ENCODE data around the gene GUK1. TPM values are rescaled to one million over a fixed set of nuclear protein-coding genes. Genes with fewer than 3 reads are reported as not detected.
A peak's percentile ranks its signal among the peaks of the same experiment; 100 is the strongest.

GUK1 gene
- total and polyA plus RNA-seq, 4 donors, result 247 to 973 (median 454) TPM

GRCh38 chr1:228149406-228150119 lies 9.5 kb downstream of the GUK1 start, which contains the start of gene GJC2:
GJC2 (plus strand) TSS chr1:228149930; CDS start chr1:228157759, 7,829 bp downstream.
- no peaks in the 10 kb centered on the region for H3K9me3 ChIP-seq (ENCODE audit: control insufficient read depth, low read length)
- H3K27me3 ChIP-seq (ENCODE audit: control insufficient read depth in 1 of 2, insufficient read depth in 2 of 2, low read length in 1 of 2), result no peaks in the 10 kb centered on the region
- DNase-seq, result peak; percentile 62 to 86
- no peaks in the 10 kb centered on the region for H3K4me1 ChIP-seq (ENCODE audit: control insufficient read depth in 1 of 2, insufficient read depth in 2 of 2, low read length in 2 of 2)
- WGBS, 2 donors, result 30 to 32% methylated on average over 15 to 17 of the region's 17 CpGs
- peak; percentile 63 for ATAC-seq (ENCODE audit: low FRiP score)
- no peak within 1 kb of the TSS for H3K4me3 ChIP-seq (ENCODE audit: low read length in 2 of 2)
- peak within 1 kb of the TSS in 1 of 2 donors; percentile 35 for H3K27ac ChIP-seq (ENCODE audit: low read depth in 1 of 2, low read length in 2 of 2)
- peaks cover 0 to 2% of the 10 kb centered on the region in 2 donors for H3K36me3 ChIP-seq (ENCODE audit: control insufficient read depth in 1 of 2, insufficient read depth in 2 of 2, low read length in 1 of 2)
- intact Hi-C loops (cut with DNase I), result no loop called here

GRCh38 chr1:228150120-228150460 lies 10.0 kb downstream of the GUK1 start:
- peak in 1 of 2 donors; percentile 72 for DNase-seq
- H3K4me3 ChIP-seq (ENCODE audit: low read length in 2 of 2), result no peak overlapping the region
- H3K27me3 ChIP-seq (ENCODE audit: control insufficient read depth in 1 of 2, insufficient read depth in 2 of 2, low read length in 1 of 2), result no peaks in the 10 kb centered on the region
- WGBS, 2 donors, result 73 to 85% methylated on average over 4 to 7 of the region's 7 CpGs
- H3K9me3 ChIP-seq (ENCODE audit: control insufficient read depth, low read length), result no peaks in the 10 kb centered on the region
- intact Hi-C loops (cut with DNase I), result no loop called here
- peaks cover 0 to 2% of the 10 kb centered on the region in 2 donors for H3K36me3 ChIP-seq (ENCODE audit: control insufficient read depth in 1 of 2, insufficient read depth in 2 of 2, low read length in 1 of 2)
- H3K4me1 ChIP-seq (ENCODE audit: control insufficient read depth in 1 of 2, insufficient read depth in 2 of 2, low read length in 2 of 2), result no peaks in the 10 kb centered on the region
- ATAC-seq (ENCODE audit: low FRiP score), result no peak
- peak overlapping the region in 1 of 2 donors; percentile 35 for H3K27ac ChIP-seq (ENCODE audit: low read depth in 1 of 2, low read length in 2 of 2)

GRCh38 chr1:228150461-228151179 lies 10.5 kb downstream of the GUK1 start:
- Histone ChIP-seq H3K27ac (ENCODE audit: low read depth in 1 of 2, low read length in 2 of 2) (peak overlapping the region in 1 of 2 donors; percentile 4), H3K4me3 (ENCODE audit: low read length in 2 of 2) (no peak overlapping the region), H3K27me3 (ENCODE audit: control insufficient read depth in 1 of 2, insufficient read depth in 2 of 2, low read length in 1 of 2) (no peaks in the 10 kb centered on the region), H3K36me3 (ENCODE audit: control insufficient read depth in 1 of 2, insufficient read depth in 2 of 2, low read length in 1 of 2) (peaks cover 0 to 2% of the 10 kb centered on the region in 2 donors), H3K4me1 (ENCODE audit: control insufficient read depth in 1 of 2, insufficient read depth in 2 of 2, low read length in 2 of 2) (no peaks in the 10 kb centered on the region), H3K9me3 (ENCODE audit: control insufficient read depth, low read length) (no peaks in the 10 kb centered on the region)
- DNase-seq, result peak; percentile 76 to 88
- intact Hi-C loops (cut with DNase I), result no loop called here
- 11 to 16% methylated on average over 14 to 17 of the region's 17 CpGs for WGBS, 2 donors
- peak; percentile 72 for ATAC-seq (ENCODE audit: low FRiP score)

- ATAC-seq (ENCODE audit: low FRiP score) (no peak), DNase-seq (peak; percentile 48 to 53)
- Histone ChIP-seq H3K27me3 (ENCODE audit: control insufficient read depth in 1 of 2, insufficient read depth in 2 of 2, low read length in 1 of 2) (no peaks in the 10 kb centered on the region), H3K9me3 (ENCODE audit: control insufficient read depth, low read length) (no peaks in the 10 kb centered on the region), H3K4me1 (ENCODE audit: control insufficient read depth in 1 of 2, insufficient read depth in 2 of 2, low read length in 2 of 2) (no peaks in the 10 kb centered on the region), H3K4me3 (ENCODE audit: low read length in 2 of 2) (no peak overlapping the region), H3K36me3 (ENCODE audit: control insufficient read depth in 1 of 2, insufficient read depth in 2 of 2, low read length in 1 of 2) (no peaks in the 10 kb centered on the region), H3K27ac (ENCODE audit: low read depth in 1 of 2, low read length in 2 of 2) (peak overlapping the region in 1 of 2 donors; percentile 3)
- intact Hi-C loops (cut with DNase I), result no loop called here
- WGBS, 2 donors, result 62 to 64% methylated on average over 12 of the region's 12 CpGs
These were observed 11.3 kb downstream of the GUK1 start for GRCh38 chr1:228151180-228151925.

GRCh38 chr1:228152097-228152917 lies 12.2 kb downstream of the GUK1 start:
- Histone ChIP-seq H3K9me3 (ENCODE audit: control insufficient read depth, low read length) (no peaks in the 10 kb centered on the region), H3K36me3 (ENCODE audit: control insufficient read depth in 1 of 2, insufficient read depth in 2 of 2, low read length in 1 of 2) (no peaks in the 10 kb centered on the region), H3K27ac (ENCODE audit: low read depth in 1 of 2, low read length in 2 of 2) (no peak overlapping the region), H3K4me1 (ENCODE audit: control insufficient read depth in 1 of 2, insufficient read depth in 2 of 2, low read length in 2 of 2) (no peaks in the 10 kb centered on the region), H3K4me3 (ENCODE audit: low read length in 2 of 2) (no peak overlapping the region), H3K27me3 (ENCODE audit: control insufficient read depth in 1 of 2, insufficient read depth in 2 of 2, low read length in 1 of 2) (no peaks in the 10 kb centered on the region)
- intact Hi-C loops (cut with DNase I), result no loop called here
- peak; percentile 45 to 72 for DNase-seq
- WGBS, 2 donors, result 92 to 96% methylated on average over 19 of the region's 19 CpGs
- no peak for ATAC-seq (ENCODE audit: low FRiP score)

GRCh38 chr1:228152918-228153258 lies 12.8 kb downstream of the GUK1 start:
- Histone ChIP-seq H3K27ac (ENCODE audit: low read depth in 1 of 2, low read length in 2 of 2) (no peak overlapping the region), H3K4me1 (ENCODE audit: control insufficient read depth in 1 of 2, insufficient read depth in 2 of 2, low read length in 2 of 2) (no peaks in the 10 kb centered on the region)
- no peak for ATAC-seq (ENCODE audit: low FRiP score)

GRCh38 chr1:228154021-228154669 lies 14.1 kb downstream of the GUK1 start:
- intact Hi-C loops (cut with DNase I), result no loop called here
- Histone ChIP-seq H3K4me3 (ENCODE audit: low read length in 2 of 2) (no peak overlapping the region), H3K4me1 (ENCODE audit: control insufficient read depth in 1 of 2, insufficient read depth in 2 of 2, low read length in 2 of 2) (no peaks in the 10 kb centered on the region), H3K27ac (ENCODE audit: low read depth in 1 of 2, low read length in 2 of 2) (no peak overlapping the region), H3K9me3 (ENCODE audit: control insufficient read depth, low read length) (no peaks in the 10 kb centered on the region), H3K36me3 (ENCODE audit: control insufficient read depth in 1 of 2, insufficient read depth in 2 of 2, low read length in 1 of 2) (no peaks in the 10 kb centered on the region), H3K27me3 (ENCODE audit: control insufficient read depth in 1 of 2, insufficient read depth in 2 of 2, low read length in 1 of 2) (no peaks in the 10 kb centered on the region)
- 91 to 93% methylated on average over 11 of the region's 11 CpGs for WGBS, 2 donors
- DNase-seq (peak; percentile 37 to 60), ATAC-seq (ENCODE audit: low FRiP score) (no peak)

More at GRCh38 chr1:228152918-228153258, 12.8 kb downstream of the GUK1 start:
- intact Hi-C loops (cut with DNase I), result no loop called here
- Histone ChIP-seq H3K9me3 (ENCODE audit: control insufficient read depth, low read length) (no peaks in the 10 kb centered on the region), H3K4me3 (ENCODE audit: low read length in 2 of 2) (no peak overlapping the region), H3K27me3 (ENCODE audit: control insufficient read depth in 1 of 2, insufficient read depth in 2 of 2, low read length in 1 of 2) (no peaks in the 10 kb centered on the region), H3K36me3 (ENCODE audit: control insufficient read depth in 1 of 2, insufficient read depth in 2 of 2, low read length in 1 of 2) (no peaks in the 10 kb centered on the region)
- DNase-seq, result peak; percentile 35 to 47
- WGBS, 2 donors, result 83 to 87% methylated on average over 3 of the region's 3 CpGs

Measured in aorta (tissue), 5 donors.